Measurements from ENCODE around the gene FAM228B.

Gene FAM228B

GRCh38 chr2:24203787-24204150, 80.5 kb downstream of the FAM228B start:
- no peak for DNase-seq (ENCODE audit: low spot score)

- DNase-seq (ENCODE audit: low spot score) = no peak
Observed at GRCh38 chr2:24204505-24204904, 81.2 kb downstream of the FAM228B start.

GRCh38 chr2:24205131-24205530, 81.9 kb downstream of the FAM228B start:
- DNase-seq (ENCODE audit: low spot score) = no peak

- no peak for DNase-seq (ENCODE audit: low spot score)
Observed at GRCh38 chr2:24206242-24206641, 83.0 kb downstream of the FAM228B start.

DNA sequence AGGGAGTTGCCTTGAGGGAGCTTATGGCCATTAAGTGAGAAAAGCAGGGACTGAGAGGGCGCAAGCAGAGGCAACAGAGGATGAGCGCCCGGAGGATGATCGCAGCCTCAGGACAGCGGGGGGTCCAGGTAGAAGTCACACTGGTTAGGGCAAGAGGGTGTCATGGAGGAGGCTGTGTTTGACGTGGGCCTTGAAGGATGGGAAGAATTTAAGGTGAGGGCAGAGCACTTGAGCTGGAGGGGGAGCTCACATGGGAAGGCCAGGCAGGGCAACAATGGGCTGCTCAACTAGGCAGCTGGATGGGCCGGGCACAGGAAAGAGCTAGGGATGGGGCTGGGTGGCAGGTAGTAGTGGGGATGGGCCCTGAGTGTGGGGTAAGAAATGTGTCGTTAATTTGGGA, 83.4 kb downstream of the FAM228B start:
- DNase-seq (ENCODE audit: low spot score) = no peak

- no peak for DNase-seq (ENCODE audit: low spot score)
Observed at GRCh38 chr2:24207359-24207758, 84.1 kb downstream of the FAM228B start.

DNA sequence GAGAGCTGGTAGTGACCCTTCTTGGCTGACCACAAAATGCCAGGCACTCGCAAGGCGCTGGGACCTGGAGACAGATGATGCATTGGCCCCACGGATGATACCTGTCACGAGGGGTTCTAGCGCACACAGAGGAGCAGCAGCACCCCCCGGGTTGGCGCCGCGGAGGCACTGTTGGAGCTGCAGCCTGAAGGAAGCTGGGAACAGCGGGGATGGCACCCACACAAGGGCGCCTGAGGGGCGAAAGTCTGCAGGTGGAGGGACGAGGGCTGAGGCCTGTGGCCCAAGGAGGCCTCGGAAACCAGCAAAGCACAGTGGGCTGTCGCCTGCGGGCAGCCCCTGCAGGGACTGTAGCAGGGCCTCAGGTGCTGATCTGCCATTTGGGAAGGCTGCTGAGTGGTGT, 85.2 kb downstream of the FAM228B start:
- DNase-seq (ENCODE audit: low spot score) = no peak

DNA sequence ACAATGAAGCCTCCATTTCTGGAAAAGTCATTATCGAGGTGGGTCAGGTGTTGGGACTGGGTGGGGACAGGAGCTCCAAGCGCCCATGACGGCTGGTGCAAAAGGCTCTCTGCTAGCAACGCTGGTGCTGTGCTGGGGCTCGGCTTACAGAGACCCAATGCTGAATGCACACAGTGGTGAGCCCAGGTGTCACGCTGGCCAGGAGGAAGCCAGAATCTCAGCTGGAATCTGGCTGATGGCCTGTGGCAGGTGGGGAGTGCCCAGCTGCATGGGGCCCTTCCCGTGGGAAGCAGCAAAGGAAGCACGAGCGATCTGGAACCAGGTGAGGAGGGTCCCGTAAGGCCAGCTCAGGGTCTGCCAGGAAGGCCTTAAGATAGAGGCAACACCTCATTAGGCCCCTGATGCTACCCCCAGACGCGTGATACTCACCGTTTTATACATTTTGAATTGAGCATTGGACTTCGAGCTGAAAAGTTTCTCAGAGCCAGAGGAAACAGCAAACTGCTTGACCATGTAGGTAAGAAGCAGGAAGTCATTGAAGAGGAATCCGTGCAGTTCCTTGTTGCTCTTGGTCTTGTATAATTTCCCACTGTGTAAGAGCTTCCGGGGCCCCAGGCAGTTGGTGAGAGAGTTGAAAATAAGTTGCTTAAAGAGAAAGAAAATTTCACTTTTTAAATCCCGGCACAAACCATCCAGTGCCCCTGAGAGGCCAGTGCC, 86.3 kb downstream of the FAM228B start:
- no peak for DNase-seq (ENCODE audit: low spot score)

DNA sequence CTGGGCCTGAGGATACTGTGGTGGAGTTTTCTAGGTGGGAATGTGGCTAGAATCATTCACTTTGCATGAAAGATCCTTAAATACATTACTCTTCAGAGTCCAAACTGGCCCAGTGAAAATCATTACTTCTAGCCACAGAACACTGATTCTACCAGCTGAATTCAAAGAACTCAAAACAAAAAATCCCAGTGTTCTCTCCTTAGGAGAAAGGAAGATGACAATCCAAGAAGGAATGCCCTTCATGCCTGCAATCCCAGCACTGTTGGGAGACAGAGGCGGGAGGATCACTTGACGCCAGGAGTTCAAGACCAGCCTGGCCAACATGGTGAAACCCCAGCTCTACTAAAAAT, 86.8 kb downstream of the FAM228B start:
- DNase-seq (ENCODE audit: low spot score) = no peak

GRCh38 chr2:24210723-24211122, 87.5 kb downstream of the FAM228B start:
- no peak for DNase-seq (ENCODE audit: low spot score)

GRCh38 chr2:24211408-24211807, 88.1 kb downstream of the FAM228B start:
- no peak for DNase-seq (ENCODE audit: low spot score)

- DNase-seq (ENCODE audit: low spot score) = peak; percentile 91
Observed at GRCh38 chr2:24214880-24215279, 91.6 kb downstream of the FAM228B start.

Data from germinal center (tissue), 1 donor.